HEK293T (cell line): ENCODE results near the gene HSD17B1.

ENCODE experiments used
- CTBP1 ChIP-seq: fragments of 450-650 bp; IDR thresholded peaks from 2 replicates; pipeline ENCODE4 v1.6.1; 2016; ENCODE audit warnings: borderline replicate concordance
- ZNF384 ChIP-seq: fragments of 450-650 bp; IDR thresholded peaks from 2 replicates; pipeline ENCODE4 v1.6.1; 2016

DNA sequence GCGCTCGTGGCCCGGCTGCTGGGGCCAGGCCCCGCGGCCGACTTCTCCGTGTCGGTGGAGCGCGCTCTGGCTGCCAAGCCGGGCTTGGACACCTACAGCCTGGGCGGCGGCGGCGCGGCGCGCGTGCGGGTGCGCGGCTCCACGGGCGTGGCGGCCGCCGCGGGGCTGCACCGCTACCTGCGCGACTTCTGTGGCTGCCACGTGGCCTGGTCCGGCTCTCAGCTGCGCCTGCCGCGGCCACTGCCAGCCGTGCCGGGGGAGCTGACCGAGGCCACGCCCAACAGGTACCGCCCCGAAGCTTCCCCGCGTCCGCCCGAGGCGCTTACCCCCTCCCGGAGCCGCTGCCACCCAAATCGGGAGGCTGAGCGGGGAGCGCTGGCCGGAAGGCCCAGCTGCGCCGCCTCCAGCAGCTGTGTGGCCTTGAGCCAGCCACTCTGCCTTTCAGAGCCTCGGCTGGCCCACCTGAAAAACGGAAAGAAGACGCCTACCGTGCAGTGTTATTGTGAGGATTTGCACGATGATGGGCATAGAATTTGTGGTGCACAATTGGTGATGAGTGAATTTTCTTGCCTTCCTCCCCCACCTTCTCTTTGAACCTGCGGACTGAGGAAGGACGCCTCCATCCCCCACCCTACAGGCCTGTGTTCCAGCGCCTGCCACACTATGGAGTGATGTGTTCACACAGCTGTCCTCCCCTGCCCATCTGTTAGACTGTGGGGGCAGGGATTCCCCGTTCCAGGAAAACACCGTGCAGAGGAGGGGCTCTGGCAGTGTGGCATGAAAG, 16.2 kb upstream of the HSD17B1 start:
- TF ChIP-seq ZNF384 (no peak), CTBP1 (no peak)
